ENCODE results near the gene POMT1.

Gene POMT1

DNA sequence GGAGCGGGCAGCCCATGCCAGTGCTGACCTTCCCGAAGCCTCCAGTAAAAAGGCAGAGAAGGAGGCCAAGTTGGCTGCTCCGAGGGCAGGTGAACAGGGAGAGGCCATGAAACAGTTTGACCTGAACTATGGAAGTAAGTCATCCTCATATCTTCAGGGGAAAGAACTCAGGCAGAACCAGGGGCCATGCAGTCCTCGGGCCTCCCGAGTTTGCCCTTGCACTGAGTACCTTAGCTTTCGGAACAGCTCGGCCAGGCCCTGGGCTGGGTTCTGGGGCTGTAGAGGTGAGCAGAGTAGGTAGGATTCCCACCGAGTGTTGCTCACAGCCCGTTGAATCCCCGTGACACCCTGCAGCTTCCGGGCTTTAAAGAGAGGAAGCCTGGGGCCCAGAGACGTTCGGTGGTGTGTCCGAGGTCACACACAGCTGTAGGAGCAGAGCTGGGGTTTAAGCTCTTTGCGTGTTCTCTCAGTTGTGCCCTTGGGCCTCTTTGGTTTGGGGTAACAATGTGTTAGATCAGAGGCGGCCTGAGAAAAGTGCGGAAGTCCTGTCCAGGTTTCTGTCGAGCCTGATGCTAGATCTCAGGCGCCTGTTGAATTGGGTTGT, 24.8 kb upstream of the POMT1 start:
- Histone ChIP-seq H3K9me3 (ENCODE audit: control insufficient read depth, low read depth, low read length) (no peaks in the 10 kb centered on the region), H3K36me3 (ENCODE audit: control insufficient read depth, low read depth, low read length) (peaks cover 94% of the 10 kb centered on the region), H3K4me3 (ENCODE audit: low read length) (no peak overlapping the region), H3K27me3 (ENCODE audit: control insufficient read depth, insufficient read depth, low read length) (no peaks in the 10 kb centered on the region), H3K27ac (ENCODE audit: low read length) (no peak overlapping the region), H3K9ac (ENCODE audit: low read length) (no peak overlapping the region), H3K4me1 (ENCODE audit: control insufficient read depth, low read depth, low read length) (no peaks in the 10 kb centered on the region)

DNA sequence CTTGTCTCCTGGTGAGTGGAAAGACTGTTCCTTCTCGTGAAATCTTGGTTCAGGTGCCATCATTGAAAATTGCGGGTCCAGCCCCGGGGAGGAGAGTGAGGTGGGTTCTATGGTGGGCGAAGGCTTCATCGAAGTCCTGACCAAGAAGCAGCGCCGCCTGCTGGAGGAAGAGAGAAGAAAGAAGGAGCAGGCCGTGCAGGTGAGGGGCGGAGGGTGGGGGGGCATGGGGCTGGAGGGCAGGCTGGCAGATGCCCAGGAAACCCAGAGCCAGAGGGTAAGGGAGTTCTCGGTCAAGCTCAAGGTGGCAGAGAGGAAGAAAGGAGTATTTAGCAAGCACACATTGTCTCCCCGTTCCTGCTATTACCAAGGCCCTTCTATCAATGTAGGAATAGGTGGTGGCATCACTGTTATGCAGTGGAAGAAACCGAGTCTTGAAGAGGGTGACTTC, 24.3 kb upstream of the POMT1 start:
- H3K9ac ChIP-seq (ENCODE audit: low read length) = no peak overlapping the region
- peaks cover 94% of the 10 kb centered on the region for H3K36me3 ChIP-seq (ENCODE audit: control insufficient read depth, low read depth, low read length)
- no peak overlapping the region for H3K27ac ChIP-seq (ENCODE audit: low read length)
- H3K4me1 ChIP-seq (ENCODE audit: control insufficient read depth, low read depth, low read length) = no peaks in the 10 kb centered on the region
- no peaks in the 10 kb centered on the region for H3K9me3 ChIP-seq (ENCODE audit: control insufficient read depth, low read depth, low read length)
- no peak overlapping the region for H3K4me3 ChIP-seq (ENCODE audit: low read length)
- H3K27me3 ChIP-seq (ENCODE audit: control insufficient read depth, insufficient read depth, low read length) = no peaks in the 10 kb centered on the region

DNA sequence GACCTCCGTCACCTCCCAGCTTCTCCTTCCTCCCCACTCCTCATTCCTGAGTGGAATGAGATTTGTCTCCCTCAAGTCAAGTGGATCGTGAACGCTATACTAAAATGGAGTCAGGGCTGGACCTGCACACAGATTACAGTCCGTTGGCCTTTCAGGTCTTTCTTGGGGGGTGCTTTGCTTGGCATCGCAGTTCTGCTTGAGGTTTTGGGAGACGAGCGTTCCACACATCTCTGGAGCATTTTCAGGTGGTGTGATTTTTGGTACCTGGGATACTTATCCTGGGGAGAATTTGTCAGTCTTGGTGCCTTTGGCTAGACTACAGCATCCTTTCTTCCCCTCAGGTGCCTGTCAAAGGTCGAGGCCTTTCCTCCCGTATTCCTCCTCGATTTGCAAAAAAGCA, 23.8 kb upstream of the POMT1 start:
- Histone ChIP-seq H3K4me1 (ENCODE audit: control insufficient read depth, low read depth, low read length) (no peaks in the 10 kb centered on the region), H3K4me3 (ENCODE audit: low read length) (no peak overlapping the region), H3K9ac (ENCODE audit: low read length) (no peak overlapping the region), H3K36me3 (ENCODE audit: control insufficient read depth, low read depth, low read length) (peaks cover 94% of the 10 kb centered on the region), H3K9me3 (ENCODE audit: control insufficient read depth, low read depth, low read length) (no peaks in the 10 kb centered on the region), H3K27me3 (ENCODE audit: control insufficient read depth, insufficient read depth, low read length) (no peaks in the 10 kb centered on the region), H3K27ac (ENCODE audit: low read length) (no peak overlapping the region)

DNA sequence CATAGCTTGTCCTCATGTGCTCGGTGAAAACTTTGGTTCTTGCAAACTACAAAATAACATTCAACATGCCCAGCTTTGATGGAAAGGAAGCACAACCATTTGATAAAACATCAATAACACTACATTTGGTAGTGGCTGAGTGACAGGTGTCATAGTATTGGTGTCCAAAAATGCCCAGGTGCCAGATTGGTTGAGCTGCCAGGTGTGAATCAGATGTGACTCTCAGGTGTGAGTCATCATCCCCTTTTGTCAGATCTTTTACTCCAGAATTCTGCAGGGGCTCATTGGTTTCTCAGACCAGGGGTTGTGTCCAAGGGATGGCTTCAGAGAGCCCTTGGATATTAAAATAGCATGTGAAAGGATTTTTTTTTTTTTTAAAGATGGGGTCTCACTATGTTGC, 22.5 kb upstream of the POMT1 start:
- Histone ChIP-seq H3K4me3 (ENCODE audit: low read length) (no peak overlapping the region), H3K9me3 (ENCODE audit: control insufficient read depth, low read depth, low read length) (no peaks in the 10 kb centered on the region), H3K27me3 (ENCODE audit: control insufficient read depth, insufficient read depth, low read length) (no peaks in the 10 kb centered on the region), H3K4me1 (ENCODE audit: control insufficient read depth, low read depth, low read length) (no peaks in the 10 kb centered on the region), H3K27ac (ENCODE audit: low read length) (no peak overlapping the region), H3K9ac (ENCODE audit: low read length) (no peak overlapping the region), H3K36me3 (ENCODE audit: control insufficient read depth, low read depth, low read length) (peaks cover 94% of the 10 kb centered on the region)

DNA sequence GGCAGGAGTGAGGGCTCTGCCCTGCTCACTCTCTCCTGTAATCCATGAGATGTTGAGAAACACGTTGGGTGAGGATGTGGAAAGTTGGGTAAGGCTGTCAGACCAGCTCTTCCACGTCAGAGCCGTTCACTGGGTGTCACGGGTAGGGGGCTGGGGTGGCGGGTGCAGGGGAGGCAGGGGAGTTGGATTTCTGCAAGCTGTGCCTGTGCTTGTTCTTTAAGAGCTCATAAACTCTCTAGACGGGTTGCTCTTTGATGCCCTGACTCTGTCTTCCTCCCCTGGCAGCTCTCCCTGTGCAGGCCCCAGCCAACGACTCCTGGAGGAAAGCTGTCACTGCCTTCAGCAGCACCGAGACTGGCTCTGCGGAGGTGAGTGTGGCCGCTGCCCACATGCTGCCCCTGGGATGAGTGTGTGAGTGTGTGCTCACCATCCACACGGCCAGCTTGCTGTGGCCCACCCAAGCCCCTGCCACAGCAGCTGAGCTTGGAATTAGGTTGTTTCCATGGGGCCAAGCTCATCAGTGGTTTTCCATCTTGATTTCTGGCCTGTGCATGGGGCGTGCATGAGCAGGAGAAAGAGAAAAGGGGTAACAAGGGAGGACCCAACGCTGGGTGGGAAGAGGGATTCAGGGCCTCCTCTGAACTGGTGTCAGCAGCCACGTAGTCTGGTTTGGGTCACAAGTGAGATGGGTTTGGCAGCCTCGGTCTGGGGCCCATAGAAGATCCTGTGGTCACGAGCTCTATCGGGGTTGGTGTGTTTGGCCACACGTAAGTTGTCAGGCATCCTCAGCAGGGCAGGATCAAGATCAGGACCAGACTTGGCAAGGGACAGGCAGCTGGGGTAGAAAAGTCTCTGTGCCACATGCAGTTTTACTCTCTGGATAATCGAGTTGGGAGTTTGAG, 21.0 kb upstream of the POMT1 start:
- Histone ChIP-seq H3K27me3 (ENCODE audit: control insufficient read depth, insufficient read depth, low read length) (no peaks in the 10 kb centered on the region), H3K36me3 (ENCODE audit: control insufficient read depth, low read depth, low read length) (peaks cover 94% of the 10 kb centered on the region), H3K27ac (ENCODE audit: low read length) (no peak overlapping the region), H3K4me3 (ENCODE audit: low read length) (no peak overlapping the region), H3K9ac (ENCODE audit: low read length) (no peak overlapping the region), H3K4me1 (ENCODE audit: control insufficient read depth, low read depth, low read length) (no peaks in the 10 kb centered on the region), H3K9me3 (ENCODE audit: control insufficient read depth, low read depth, low read length) (no peaks in the 10 kb centered on the region)

DNA sequence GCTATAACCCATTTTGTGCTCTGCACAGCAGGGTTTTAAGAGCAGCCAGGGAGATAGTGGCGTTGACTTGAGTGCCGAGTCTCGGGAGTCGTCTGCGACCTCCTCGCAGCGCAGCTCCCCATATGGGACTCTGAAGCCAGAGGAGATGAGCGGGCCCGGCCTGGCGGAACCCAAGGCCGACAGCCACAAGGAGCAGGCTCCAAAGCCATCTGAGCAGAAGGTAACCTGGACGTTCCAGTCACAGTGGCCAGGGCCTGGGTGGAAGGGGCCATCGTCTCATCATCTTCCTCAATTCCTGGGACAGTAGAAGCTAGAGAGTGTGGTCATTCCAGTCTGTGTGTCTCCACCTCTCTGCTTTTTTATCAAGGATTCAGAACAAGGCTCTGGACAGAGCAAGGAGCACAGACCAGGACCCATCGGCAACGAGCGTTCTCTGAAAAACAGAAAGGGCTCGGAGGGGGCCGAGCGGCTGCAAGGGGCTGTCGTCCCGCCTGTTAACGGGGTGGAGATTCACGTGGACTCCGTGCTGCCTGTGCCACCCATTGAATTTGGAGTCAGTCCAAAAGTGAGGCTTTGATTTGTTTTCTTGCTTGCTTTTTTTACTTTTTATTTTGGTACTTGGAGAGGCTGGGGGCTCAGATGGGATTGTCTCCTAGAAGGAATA, 20.2 kb upstream of the POMT1 start:
- H3K4me1 ChIP-seq (ENCODE audit: control insufficient read depth, low read depth, low read length) = no peaks in the 10 kb centered on the region

DNA sequence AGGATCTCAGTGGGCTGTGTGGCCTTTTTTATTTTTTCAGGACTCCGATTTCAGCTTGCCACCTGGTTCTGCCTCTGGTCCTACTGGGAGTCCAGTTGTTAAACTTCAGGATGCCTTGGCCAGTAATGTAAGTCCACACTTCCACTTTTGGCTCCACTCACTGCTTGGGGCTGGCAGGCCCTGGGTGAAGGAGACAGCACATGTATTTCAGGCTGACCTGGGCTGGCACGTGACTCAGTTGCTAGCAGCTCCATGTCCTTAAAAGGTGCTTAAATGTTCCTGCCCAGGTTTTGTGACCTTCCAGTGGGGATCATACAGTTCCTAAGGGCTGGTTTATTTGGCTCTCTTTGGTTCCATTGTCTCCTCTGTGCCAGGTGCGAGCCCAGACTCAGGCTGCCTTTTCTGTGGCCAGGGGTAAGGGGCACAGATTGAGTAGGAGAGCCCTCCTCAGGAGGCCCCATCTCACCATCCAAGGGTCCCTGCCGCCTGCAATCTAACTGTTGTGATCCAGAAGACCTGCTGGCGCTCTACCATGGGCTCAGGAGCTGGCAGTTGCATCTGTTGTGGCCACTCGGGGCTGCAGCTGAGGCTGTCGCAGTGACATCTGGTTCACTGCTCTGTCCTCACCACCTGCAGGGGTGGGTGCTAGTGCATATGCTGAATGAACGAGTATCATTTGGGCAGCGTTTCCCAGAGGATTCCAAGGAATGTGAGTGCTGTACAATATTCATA, 19.2 kb upstream of the POMT1 start:
- Histone ChIP-seq H3K4me1 (ENCODE audit: control insufficient read depth, low read depth, low read length) (no peaks in the 10 kb centered on the region), H3K27me3 (ENCODE audit: control insufficient read depth, insufficient read depth, low read length) (no peaks in the 10 kb centered on the region), H3K9ac (ENCODE audit: low read length) (no peak overlapping the region), H3K9me3 (ENCODE audit: control insufficient read depth, low read depth, low read length) (no peaks in the 10 kb centered on the region), H3K27ac (ENCODE audit: low read length) (no peak overlapping the region), H3K36me3 (ENCODE audit: control insufficient read depth, low read depth, low read length) (peaks cover 96% of the 10 kb centered on the region), H3K4me3 (ENCODE audit: low read length) (no peak overlapping the region)

More for the DNA sequence above, 20.2 kb upstream of the POMT1 start:
- Histone ChIP-seq H3K9ac (ENCODE audit: low read length) (no peak overlapping the region), H3K36me3 (ENCODE audit: control insufficient read depth, low read depth, low read length) (peaks cover 94% of the 10 kb centered on the region), H3K9me3 (ENCODE audit: control insufficient read depth, low read depth, low read length) (no peaks in the 10 kb centered on the region), H3K4me3 (ENCODE audit: low read length) (no peak overlapping the region), H3K27ac (ENCODE audit: low read length) (no peak overlapping the region), H3K27me3 (ENCODE audit: control insufficient read depth, insufficient read depth, low read length) (no peaks in the 10 kb centered on the region)

DNA sequence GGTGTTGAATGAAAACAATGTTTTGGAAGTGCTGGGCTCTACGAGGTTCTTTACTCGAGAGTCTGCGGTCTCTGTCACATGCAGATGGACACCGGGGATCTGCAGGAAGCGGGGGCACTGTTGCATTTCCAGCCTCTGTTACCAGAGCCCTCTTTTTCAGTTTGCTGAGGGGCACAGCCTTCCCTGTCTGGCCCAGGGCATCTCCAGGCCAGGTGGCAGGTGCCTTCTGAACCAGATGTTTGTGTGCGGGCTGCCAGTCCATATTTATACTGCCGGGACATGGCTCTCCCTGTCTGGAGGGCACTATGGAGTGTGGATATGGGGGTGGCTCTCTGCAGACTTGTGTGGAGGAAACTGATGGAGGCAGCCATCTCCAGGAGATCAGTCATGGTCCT, 18.7 kb upstream of the POMT1 start:
- Histone ChIP-seq H3K4me1 (ENCODE audit: control insufficient read depth, low read depth, low read length) (no peaks in the 10 kb centered on the region), H3K27ac (ENCODE audit: low read length) (no peak overlapping the region), H3K9ac (ENCODE audit: low read length) (no peak overlapping the region), H3K4me3 (ENCODE audit: low read length) (no peak overlapping the region), H3K36me3 (ENCODE audit: control insufficient read depth, low read depth, low read length) (peaks cover 96% of the 10 kb centered on the region), H3K9me3 (ENCODE audit: control insufficient read depth, low read depth, low read length) (no peaks in the 10 kb centered on the region), H3K27me3 (ENCODE audit: control insufficient read depth, insufficient read depth, low read length) (no peaks in the 10 kb centered on the region)

DNA sequence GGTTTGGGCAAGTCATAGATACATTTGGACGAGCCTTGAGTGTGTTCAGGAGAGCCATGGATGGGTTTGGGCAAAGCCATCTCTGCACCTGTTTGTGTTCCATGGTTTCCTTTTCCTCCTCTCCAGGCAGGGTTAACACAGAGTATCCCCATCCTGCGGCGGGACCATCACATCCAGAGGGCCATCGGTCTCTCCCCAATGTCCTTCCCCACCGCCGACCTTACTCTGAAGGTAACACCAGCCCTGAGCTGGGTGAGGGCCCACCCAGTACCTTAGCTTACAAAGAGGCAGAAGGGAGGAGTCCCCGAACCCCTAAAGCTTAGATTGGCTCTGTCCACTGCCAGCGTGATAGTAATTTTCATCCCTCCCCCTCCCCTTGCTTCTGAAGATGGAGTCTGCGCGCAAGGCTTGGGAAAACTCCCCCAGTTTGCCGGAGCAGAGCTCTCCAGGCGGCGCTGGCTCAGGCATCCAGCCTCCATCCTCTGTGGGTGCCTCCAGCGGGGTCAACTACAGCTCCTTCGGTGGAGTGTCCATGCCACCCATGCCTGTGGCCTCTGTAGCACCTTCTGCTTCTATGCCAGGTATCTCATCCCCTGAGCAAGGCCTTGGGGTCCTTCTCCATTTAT, 18.0 kb upstream of the POMT1 start:
- no peak overlapping the region for H3K9ac ChIP-seq (ENCODE audit: low read length)

DNA sequence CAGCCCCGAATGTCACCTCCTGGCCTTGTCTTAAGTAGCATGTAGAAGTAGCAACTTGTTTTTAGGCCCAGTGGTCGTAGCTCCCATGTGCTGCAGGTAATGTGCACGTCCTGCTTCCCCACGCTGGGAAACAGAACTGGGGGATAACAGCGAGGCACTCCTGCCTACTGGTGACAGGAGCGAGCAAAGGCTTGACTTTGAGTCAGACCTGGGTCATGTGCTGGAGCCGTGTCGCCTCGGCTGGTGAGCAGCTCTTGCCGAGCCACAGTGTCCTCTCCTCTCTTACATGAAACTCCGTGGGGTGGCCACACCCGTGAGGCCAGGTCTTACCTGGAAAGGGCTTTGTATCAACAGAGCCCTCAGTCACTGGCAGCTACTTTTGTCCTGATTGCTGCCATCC, 17.5 kb upstream of the POMT1 start:
- H3K27me3 ChIP-seq (ENCODE audit: control insufficient read depth, insufficient read depth, low read length) = no peaks in the 10 kb centered on the region
- peaks cover 97% of the 10 kb centered on the region for H3K36me3 ChIP-seq (ENCODE audit: control insufficient read depth, low read depth, low read length)
- no peak overlapping the region for H3K4me3 ChIP-seq (ENCODE audit: low read length)
- H3K4me1 ChIP-seq (ENCODE audit: control insufficient read depth, low read depth, low read length) = no peaks in the 10 kb centered on the region
- no peaks in the 10 kb centered on the region for H3K9me3 ChIP-seq (ENCODE audit: control insufficient read depth, low read depth, low read length)
- H3K27ac ChIP-seq (ENCODE audit: low read length) = no peak overlapping the region
- no peak overlapping the region for H3K9ac ChIP-seq (ENCODE audit: low read length)

More for the DNA sequence above, 18.0 kb upstream of the POMT1 start:
- peaks cover 96% of the 10 kb centered on the region for H3K36me3 ChIP-seq (ENCODE audit: control insufficient read depth, low read depth, low read length)
- no peaks in the 10 kb centered on the region for H3K9me3 ChIP-seq (ENCODE audit: control insufficient read depth, low read depth, low read length)
- no peaks in the 10 kb centered on the region for H3K27me3 ChIP-seq (ENCODE audit: control insufficient read depth, insufficient read depth, low read length)
- H3K4me1 ChIP-seq (ENCODE audit: control insufficient read depth, low read depth, low read length) = no peaks in the 10 kb centered on the region
- no peak overlapping the region for H3K4me3 ChIP-seq (ENCODE audit: low read length)
- no peak overlapping the region for H3K27ac ChIP-seq (ENCODE audit: low read length)

Measured in iPS-18a (cell line).